ENCODE data around the gene CACNA1B. TPM values are rescaled to one million over a fixed set of nuclear protein-coding genes. Genes with fewer than 3 reads are reported as not detected.

CACNA1B gene
- total RNA-seq, 1 donor from 2014 or later = 3.1 TPM

- Mint-ChIP-seq H3K4me1 (no peaks in the 10 kb centered on the region), H3K27me3 (ENCODE audit: low read depth) (no peaks in the 10 kb centered on the region), H3K27ac (ENCODE audit: unreplicated experiment) (no peak overlapping the region), H3K4me3 (no peak overlapping the region), H3K9me3 (no peaks in the 10 kb centered on the region), H3K36me3 (ENCODE audit: low read depth) (no peaks in the 10 kb centered on the region)
- no peak for TF ChIP-seq CTCF (conservative IDR thresholded peaks at IDR 0.05)
- no peak for DNase-seq (ENCODE audit: low read depth, low spot score)
These were observed 100.7 kb downstream of the CACNA1B start for GRCh38 chr9:137978262-137978714.

GRCh38 chr9:137982200-137982599 lies 104.6 kb downstream of the CACNA1B start:
- H3K4me3 Mint-ChIP-seq = no peak overlapping the region
- H3K27ac Mint-ChIP-seq (ENCODE audit: unreplicated experiment) = no peak overlapping the region
- no peak for DNase-seq (ENCODE audit: low read depth, low spot score)
- H3K4me1 Mint-ChIP-seq = no peaks in the 10 kb centered on the region
- no peaks in the 10 kb centered on the region for H3K27me3 Mint-ChIP-seq (ENCODE audit: low read depth)
- no peaks in the 10 kb centered on the region for H3K36me3 Mint-ChIP-seq (ENCODE audit: low read depth)
- TF ChIP-seq CTCF (conservative IDR thresholded peaks at IDR 0.05) = no peak
- no peaks in the 10 kb centered on the region for H3K9me3 Mint-ChIP-seq

GRCh38 chr9:137984005-137984404 lies 106.4 kb downstream of the CACNA1B start:
- Mint-ChIP-seq H3K27me3 (ENCODE audit: low read depth) (peaks cover 3% of the 10 kb centered on the region), H3K4me3 (no peak overlapping the region), H3K9me3 (no peaks in the 10 kb centered on the region), H3K4me1 (no peaks in the 10 kb centered on the region), H3K27ac (ENCODE audit: unreplicated experiment) (no peak overlapping the region), H3K36me3 (ENCODE audit: low read depth) (no peaks in the 10 kb centered on the region)
- DNase-seq (ENCODE audit: low read depth, low spot score) = no peak
- TF ChIP-seq CTCF (conservative IDR thresholded peaks at IDR 0.05) = no peak

- no peaks in the 10 kb centered on the region for H3K4me1 Mint-ChIP-seq
- no peak for TF ChIP-seq CTCF (conservative IDR thresholded peaks at IDR 0.05)
- no peaks in the 10 kb centered on the region for H3K9me3 Mint-ChIP-seq
- H3K36me3 Mint-ChIP-seq (ENCODE audit: low read depth) = no peaks in the 10 kb centered on the region
- H3K27ac Mint-ChIP-seq (ENCODE audit: unreplicated experiment) = peak overlapping the region; percentile 43
- DNase-seq (ENCODE audit: low read depth, low spot score) = no peak
- peaks cover 3% of the 10 kb centered on the region for H3K27me3 Mint-ChIP-seq (ENCODE audit: low read depth)
- H3K4me3 Mint-ChIP-seq = no peak overlapping the region
These were observed 107.1 kb downstream of the CACNA1B start for GRCh38 chr9:137984520-137985257.

GRCh38 chr9:137985637-137986071 lies 108.1 kb downstream of the CACNA1B start:
- Mint-ChIP-seq H3K36me3 (ENCODE audit: low read depth) (peaks cover 2% of the 10 kb centered on the region), H3K27me3 (ENCODE audit: low read depth) (peaks cover 3% of the 10 kb centered on the region)
- no peak for DNase-seq (ENCODE audit: low read depth, low spot score)

More at GRCh38 chr9:137985637-137986071, 108.1 kb downstream of the CACNA1B start:
- Mint-ChIP-seq H3K9me3 (no peaks in the 10 kb centered on the region), H3K4me3 (no peak overlapping the region), H3K4me1 (no peaks in the 10 kb centered on the region), H3K27ac (ENCODE audit: unreplicated experiment) (peak overlapping the region; percentile 50)
- TF ChIP-seq CTCF (conservative IDR thresholded peaks at IDR 0.05) = no peak

Data from neural crest cell (in vitro differentiated cells).